B cell (primary cell): ENCODE results near the gene PRKCZ.

Experiments used
- EZH2 ChIP-seq: IDR thresholded peaks from 2 replicates; pipeline ENCODE4 v1.6.1; 2012; ENCODE audit warnings: borderline replicate concordance, low read depth, mild to moderate bottlenecking, moderate library complexity, low read length; ENCODE audit not compliant: insufficient read depth, poor library complexity, severe bottlenecking
- TF ChIP-seq, protein P1 (sequence below): fragments of 200-600 bp; IDR thresholded peaks from one replicate; pipeline ENCODE4 v1.8.0; 2022; ENCODE audit warnings: antibody characterized with exemption, mild to moderate bottlenecking

GRCh38 chr1:2039251-2039650 lies 11.0 kb upstream of the PRKCZ start:
- TF ChIP-seq, protein P1, sequence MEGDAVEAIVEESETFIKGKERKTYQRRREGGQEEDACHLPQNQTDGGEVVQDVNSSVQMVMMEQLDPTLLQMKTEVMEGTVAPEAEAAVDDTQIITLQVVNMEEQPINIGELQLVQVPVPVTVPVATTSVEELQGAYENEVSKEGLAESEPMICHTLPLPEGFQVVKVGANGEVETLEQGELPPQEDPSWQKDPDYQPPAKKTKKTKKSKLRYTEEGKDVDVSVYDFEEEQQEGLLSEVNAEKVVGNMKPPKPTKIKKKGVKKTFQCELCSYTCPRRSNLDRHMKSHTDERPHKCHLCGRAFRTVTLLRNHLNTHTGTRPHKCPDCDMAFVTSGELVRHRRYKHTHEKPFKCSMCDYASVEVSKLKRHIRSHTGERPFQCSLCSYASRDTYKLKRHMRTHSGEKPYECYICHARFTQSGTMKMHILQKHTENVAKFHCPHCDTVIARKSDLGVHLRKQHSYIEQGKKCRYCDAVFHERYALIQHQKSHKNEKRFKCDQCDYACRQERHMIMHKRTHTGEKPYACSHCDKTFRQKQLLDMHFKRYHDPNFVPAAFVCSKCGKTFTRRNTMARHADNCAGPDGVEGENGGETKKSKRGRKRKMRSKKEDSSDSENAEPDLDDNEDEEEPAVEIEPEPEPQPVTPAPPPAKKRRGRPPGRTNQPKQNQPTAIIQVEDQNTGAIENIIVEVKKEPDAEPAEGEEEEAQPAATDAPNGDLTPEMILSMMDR = no peak
- no peak for TF ChIP-seq EZH2
